SH-SY5Y (cell line): ENCODE measurements around the gene WNK1.

Experiments used
- GATA2 ChIP-seq: IDR thresholded peaks from 2 replicates; pipeline ENCODE4 v1.6.1; 2011; ENCODE audit warnings: mild to moderate bottlenecking, low read depth, low read length
- GATA3 ChIP-seq: IDR thresholded peaks from 2 replicates; pipeline ENCODE4 v1.6.1; 2011; ENCODE audit warnings: low read depth, mild to moderate bottlenecking, low read length, moderate library complexity

DNA sequence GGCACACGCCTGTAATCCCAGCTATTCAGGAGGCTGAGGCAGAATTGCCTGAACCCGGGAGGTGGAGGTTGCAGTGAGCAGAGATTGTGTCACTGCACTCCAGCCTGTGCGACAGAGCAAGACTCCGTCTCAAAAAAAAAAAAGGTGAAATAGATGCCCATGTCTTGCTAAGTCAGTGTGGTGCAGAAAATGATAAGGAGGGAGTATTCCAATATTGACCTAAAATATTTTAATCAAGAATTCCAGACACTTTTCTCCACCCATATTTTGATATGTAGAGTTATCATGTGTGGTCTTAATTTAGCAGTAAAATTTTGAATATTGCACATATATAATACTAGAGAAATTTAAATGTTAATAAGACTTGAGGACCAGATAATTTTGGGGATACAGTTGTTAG lies 57.7 kb downstream of the WNK1 start:
- TF ChIP-seq GATA3 (no peak), GATA2 (no peak)
